K562 (cell line): ENCODE measurements around the gene SEC24A.

Source experiments
- CTCF ChIP-seq, 3 experiments: IDR thresholded peaks in 2 of 3; conservative IDR thresholded peaks in 1 of 3; 2 replicates each; pipeline ENCODE4 v1.5.1; 2011 to 2012; ENCODE audit warnings: low read length in 3 of 3, mild to moderate bottlenecking in 3 of 3, control low read depth in 2 of 3, improper control_type of control experiment in 1 of 3, inconsistent platforms in 1 of 3, low read depth in 1 of 3, mixed read lengths in 1 of 3, moderate library complexity in 1 of 3; ENCODE audit not compliant: insufficient read depth in 2 of 3
- ELF1 ChIP-seq: fragments of 200-800 bp; sonication (Bioruptor generic); IDR thresholded peaks from 2 replicates; pipeline ENCODE4 v1.6.1; 2016; ENCODE audit warnings: missing genetic modification characterization, missing compliant biosample characterization
- LCOR ChIP-seq: sonication (generic); formaldehyde crosslinking; IDR thresholded peaks from 2 replicates; pipeline ENCODE4 v1.8.0; 2022; ENCODE audit warnings: mild to moderate bottlenecking, missing genetic modification reagents
- NFRKB ChIP-seq: fragments of 450-650 bp; IDR thresholded peaks from 2 replicates; pipeline ENCODE4 v1.6.1; 2016; ENCODE audit warnings: low read depth
- NR2C2 ChIP-seq, 2 experiments: fragments of 200-800 bp in 1 of 2; sonication (Bioruptor generic) in 1 of 2; sonication (generic) in 1 of 2; formaldehyde crosslinking in 1 of 2; IDR thresholded peaks; 2 replicates each; pipeline versions ENCODE4 v1.6.1 to v1.8.0; 2016 to 2022; ENCODE audit warnings: mild to moderate bottlenecking in 1 of 2, missing compliant biosample characterization in 1 of 2, missing genetic modification characterization in 1 of 2, missing genetic modification reagents in 1 of 2
- POLR2AphosphoS5 ChIP-seq: IDR thresholded peaks from 2 replicates; pipeline ENCODE4 v1.6.1; 2011; ENCODE audit warnings: mild to moderate bottlenecking, low read depth, low read length, moderate library complexity; ENCODE audit not compliant: control insufficient read depth, insufficient read depth
- PTTG1 ChIP-seq: fragments of 450-650 bp; IDR thresholded peaks from 2 replicates; pipeline ENCODE4 v1.6.1; 2016; ENCODE audit warnings: low read depth, mild to moderate bottlenecking, missing genetic modification characterization, missing compliant biosample characterization
- SMC3 ChIP-seq: conservative IDR thresholded peaks from 2 replicates; pipeline ENCODE4 v1.6.1; 2011; ENCODE audit warnings: low read depth, low read length, improper control_type of control experiment; ENCODE audit not compliant: insufficient read depth
- SRSF7 ChIP-seq: fragments of 200-400 bp; formaldehyde crosslinking; optimal IDR thresholded peaks from 2 replicates; pipeline ENCODE3; 2017; ENCODE audit warnings: mild to moderate bottlenecking, low read depth, low read length
- U2AF1 ChIP-seq: fragments of 200-400 bp; formaldehyde crosslinking; optimal IDR thresholded peaks from 2 replicates; pipeline ENCODE3; 2017; ENCODE audit warnings: mild to moderate bottlenecking, low read depth, low read length, moderate library complexity
- ZNF239 ChIP-seq: fragments of 250-450 bp; sonication (Bioruptor Pico); IDR thresholded peaks from 2 replicates; pipeline ENCODE4 v1.4.0; 2020; ENCODE audit warnings: mild to moderate bottlenecking
- ZNF75A ChIP-seq: fragments of 450-650 bp; formaldehyde crosslinking; IDR thresholded peaks from 2 replicates; pipeline ENCODE4 v1.4.0; 2020; ENCODE audit warnings: mild to moderate bottlenecking
- TF ChIP-seq, protein P1 (sequence below): IDR thresholded peaks from 2 replicates; pipeline ENCODE4 v1.6.1; 2016; ENCODE audit warnings: missing genetic modification characterization, missing compliant biosample characterization
- TF ChIP-seq, protein P2 (sequence below): fragments of 450-650 bp; IDR thresholded peaks from 2 replicates; pipeline ENCODE4 v1.6.1; 2018; ENCODE audit not compliant: partially characterized antibody

GRCh38 chr5:134611515-134611914 lies 37.1 kb upstream of the SEC24A start:
- TF ChIP-seq PTTG1 (no peak), ZNF239 (CRISPR knock-in tag) (no peak), POLR2AphosphoS5 (no peak), SRSF7 (no peak), ELF1 (tag) (no peak), U2AF1 (no peak), SMC3 (no peak), NR2C2 (CRISPR knock-in tag; IDR thresholded peaks at IDR 0.05) (no peak), NR2C2 (tag; IDR thresholded peaks at IDR 0.05) (no peak), CTCF (IDR thresholded peaks at IDR 0.05 in 2 of 3, conservative IDR thresholded peaks at IDR 0.05 in 1 of 3; ENCODE audit: insufficient read depth in 2 of 3, low read depth in 1 of 3, low read length in 3 of 3) (no peak), LCOR (no peak), ZNF75A (CRISPR knock-in tag) (no peak), NFRKB (no peak)
- TF ChIP-seq, protein P1, sequence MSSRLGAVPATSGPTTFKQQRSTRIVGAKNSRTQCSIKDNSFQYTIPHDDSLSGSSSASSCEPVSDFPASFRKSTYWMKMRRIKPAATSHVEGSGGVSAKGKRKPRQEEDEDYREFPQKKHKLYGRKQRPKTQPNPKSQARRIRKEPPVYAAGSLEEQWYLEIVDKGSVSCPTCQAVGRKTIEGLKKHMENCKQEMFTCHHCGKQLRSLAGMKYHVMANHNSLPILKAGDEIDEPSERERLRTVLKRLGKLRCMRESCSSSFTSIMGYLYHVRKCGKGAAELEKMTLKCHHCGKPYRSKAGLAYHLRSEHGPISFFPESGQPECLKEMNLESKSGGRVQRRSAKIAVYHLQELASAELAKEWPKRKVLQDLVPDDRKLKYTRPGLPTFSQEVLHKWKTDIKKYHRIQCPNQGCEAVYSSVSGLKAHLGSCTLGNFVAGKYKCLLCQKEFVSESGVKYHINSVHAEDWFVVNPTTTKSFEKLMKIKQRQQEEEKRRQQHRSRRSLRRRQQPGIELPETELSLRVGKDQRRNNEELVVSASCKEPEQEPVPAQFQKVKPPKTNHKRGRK (tag): no peak
- TF ChIP-seq, protein P2, sequence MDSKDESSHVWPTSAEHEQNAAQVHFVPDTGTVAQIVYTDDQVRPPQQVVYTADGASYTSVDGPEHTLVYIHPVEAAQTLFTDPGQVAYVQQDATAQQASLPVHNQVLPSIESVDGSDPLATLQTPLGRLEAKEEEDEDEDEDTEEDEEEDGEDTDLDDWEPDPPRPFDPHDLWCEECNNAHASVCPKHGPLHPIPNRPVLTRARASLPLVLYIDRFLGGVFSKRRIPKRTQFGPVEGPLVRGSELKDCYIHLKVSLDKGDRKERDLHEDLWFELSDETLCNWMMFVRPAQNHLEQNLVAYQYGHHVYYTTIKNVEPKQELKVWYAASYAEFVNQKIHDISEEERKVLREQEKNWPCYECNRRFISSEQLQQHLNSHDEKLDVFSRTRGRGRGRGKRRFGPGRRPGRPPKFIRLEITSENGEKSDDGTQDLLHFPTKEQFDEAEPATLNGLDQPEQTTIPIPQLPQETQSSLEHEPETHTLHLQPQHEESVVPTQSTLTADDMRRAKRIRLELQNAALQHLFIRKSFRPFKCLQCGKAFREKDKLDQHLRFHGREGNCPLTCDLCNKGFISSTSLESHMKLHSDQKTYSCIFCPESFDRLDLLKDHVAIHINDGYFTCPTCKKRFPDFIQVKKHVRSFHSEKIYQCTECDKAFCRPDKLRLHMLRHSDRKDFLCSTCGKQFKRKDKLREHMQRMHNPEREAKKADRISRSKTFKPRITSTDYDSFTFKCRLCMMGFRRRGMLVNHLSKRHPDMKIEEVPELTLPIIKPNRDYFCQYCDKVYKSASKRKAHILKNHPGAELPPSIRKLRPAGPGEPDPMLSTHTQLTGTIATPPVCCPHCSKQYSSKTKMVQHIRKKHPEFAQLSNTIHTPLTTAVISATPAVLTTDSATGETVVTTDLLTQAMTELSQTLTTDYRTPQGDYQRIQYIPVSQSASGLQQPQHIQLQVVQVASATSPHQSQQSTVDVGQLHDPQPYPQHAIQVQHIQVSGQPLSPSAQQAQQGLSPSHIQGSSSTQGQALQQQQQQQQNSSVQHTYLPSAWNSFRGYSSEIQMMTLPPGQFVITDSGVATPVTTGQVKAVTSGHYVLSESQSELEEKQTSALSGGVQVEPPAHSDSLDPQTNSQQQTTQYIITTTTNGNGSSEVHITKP: no peak
